H9 (cell line): ENCODE data around the gene H19. TPM values are rescaled to one million over a fixed set of nuclear protein-coding genes. Genes with fewer than 3 reads are reported as not detected.

Experiments
- DNase-seq: peaks from one replicate; pipeline ENCODE4 v3.0.0-alpha.2; 2017
- H2AFZ ChIP-seq: one replicate; pipeline ENCODE4 v1.6.1; 2013; ENCODE audit warnings: mild to moderate bottlenecking, low read length, control low read depth, moderate library complexity
- H2AK5ac ChIP-seq: 2 replicates; pipeline ENCODE4 v1.6.1; 2013; ENCODE audit warnings: low read length, control low read depth, mixed read lengths; ENCODE audit not compliant: insufficient read length
- H2BK120ac ChIP-seq: one replicate; pipeline ENCODE4 v1.6.1; 2013; ENCODE audit warnings: low read depth, mild to moderate bottlenecking, low read length, control low read depth, inconsistent platforms; ENCODE audit not compliant: poor library complexity, severe bottlenecking
- H2BK12ac ChIP-seq: 2 replicates; pipeline ENCODE4 v1.6.1; 2013; ENCODE audit warnings: low read length, control low read depth, mixed read lengths, low read depth; ENCODE audit not compliant: insufficient read length
- H2BK15ac ChIP-seq: 2 replicates; pipeline ENCODE4 v1.6.1; 2013; ENCODE audit warnings: low read depth, low read length, control low read depth
- H2BK20ac ChIP-seq: one replicate; pipeline ENCODE4 v1.6.1; 2013; ENCODE audit warnings: low read depth, mild to moderate bottlenecking, low read length, control low read depth, inconsistent platforms; ENCODE audit not compliant: poor library complexity, severe bottlenecking
- H2BK5ac ChIP-seq: 2 replicates; pipeline ENCODE4 v1.6.1; 2013; ENCODE audit warnings: low read length, control low read depth, mixed read lengths; ENCODE audit not compliant: insufficient read length
- H3K14ac ChIP-seq: 2 replicates; pipeline ENCODE4 v1.6.1; 2013; ENCODE audit warnings: low read length, control low read depth; ENCODE audit not compliant: insufficient read depth
- H3K18ac ChIP-seq: 2 replicates; pipeline ENCODE4 v1.6.1; 2013; ENCODE audit warnings: low read depth, mild to moderate bottlenecking, mixed read lengths, low read length, control low read depth; ENCODE audit not compliant: insufficient read length
- H3K23ac ChIP-seq: 2 replicates; pipeline ENCODE4 v1.6.1; 2013; ENCODE audit warnings: low read length, control low read depth, mixed read lengths, low read depth; ENCODE audit not compliant: insufficient read length
- H3K23me2 ChIP-seq: 2 replicates; pipeline ENCODE4 v1.6.1; 2013; ENCODE audit warnings: low read depth, mild to moderate bottlenecking, mixed read lengths, low read length, control low read depth; ENCODE audit not compliant: insufficient read length, poor library complexity, severe bottlenecking
- H3K27ac ChIP-seq: 2 replicates; pipeline ENCODE4 v1.5.1; 2013; ENCODE audit warnings: low read length, control low read depth, mixed read lengths, low read depth; ENCODE audit not compliant: insufficient read length
- H3K27me3 ChIP-seq: 2 replicates; pipeline ENCODE4 v1.6.1; 2013; ENCODE audit warnings: low read length, control low read depth, inconsistent platforms; ENCODE audit not compliant: insufficient read depth
- H3K4ac ChIP-seq: 2 replicates; pipeline ENCODE4 v1.6.1; 2013; ENCODE audit warnings: low read depth, mild to moderate bottlenecking, control low read depth, inconsistent platforms, low read length, moderate library complexity
- H3K4me1 ChIP-seq: 2 replicates; pipeline ENCODE4 v1.6.1; 2013; ENCODE audit warnings: low read length, control low read depth, inconsistent platforms; ENCODE audit not compliant: insufficient read depth
- H3K4me2 ChIP-seq: 2 replicates; pipeline ENCODE4 v1.6.1; 2013; ENCODE audit warnings: low read length, control low read depth, mixed read lengths; ENCODE audit not compliant: insufficient read length, insufficient read depth
- H3K56ac ChIP-seq: 2 replicates; pipeline ENCODE4 v1.6.1; 2013; ENCODE audit warnings: low read depth, mild to moderate bottlenecking, mixed read lengths, low read length, control low read depth; ENCODE audit not compliant: insufficient read length
- H3K79me1 ChIP-seq: 2 replicates; pipeline ENCODE4 v1.6.1; 2013; ENCODE audit warnings: low read depth, mild to moderate bottlenecking, moderate library complexity, low read length, control low read depth, inconsistent platforms; ENCODE audit not compliant: insufficient read depth, poor library complexity, severe bottlenecking
- H3K79me2 ChIP-seq: 2 replicates; pipeline ENCODE4 v1.6.1; 2013; ENCODE audit warnings: low read length, control low read depth, inconsistent platforms; ENCODE audit not compliant: insufficient read depth
- H3K9ac ChIP-seq: 2 replicates; pipeline ENCODE4 v1.6.1; 2013; ENCODE audit warnings: low read length, control low read depth, mixed read lengths; ENCODE audit not compliant: insufficient read length; ENCODE audit errors: extremely low read depth
- H3K9me3 ChIP-seq: one replicate; pipeline ENCODE4 v1.6.1; 2013; ENCODE audit warnings: low read depth, low read length, inconsistent platforms; ENCODE audit not compliant: control insufficient read depth
- H3T11ph ChIP-seq: one replicate; pipeline ENCODE4 v1.6.1; 2013; ENCODE audit warnings: mild to moderate bottlenecking, low read length, control low read depth, inconsistent platforms
- H4K20me1 ChIP-seq: one replicate; pipeline ENCODE4 v1.6.1; 2013; ENCODE audit not compliant: control insufficient read depth, insufficient read length, insufficient read depth
- H4K5ac ChIP-seq: 2 replicates; pipeline ENCODE4 v1.6.1; 2013; ENCODE audit warnings: low read depth, mild to moderate bottlenecking, mixed read lengths, low read length, control low read depth; ENCODE audit not compliant: insufficient read length
- H4K8ac ChIP-seq: replicated peaks from 2 replicates; pipeline ENCODE4 v1.6.1; 2013; ENCODE audit warnings: low read length, control low read depth, mixed read lengths, low read depth; ENCODE audit not compliant: insufficient read length
- H4K91ac ChIP-seq: 2 replicates; pipeline ENCODE4 v1.6.1; 2013; ENCODE audit warnings: low read depth, mild to moderate bottlenecking, moderate library complexity, mixed read lengths, low read length, control low read depth; ENCODE audit not compliant: insufficient read length
- H3K27ac Mint-ChIP-seq, 3 experiments: 2 replicates in 2 of 3; 3 replicates in 1 of 3; pipeline ENCODE4 v1.8.0; 2020 to 2021; ENCODE audit warnings: mixed read lengths in 3 of 3, mild to moderate bottlenecking in 1 of 3, moderate library complexity in 1 of 3
- H3K27me3 Mint-ChIP-seq: 2 replicates; pipeline ENCODE4 v1.8.0; 2021; ENCODE audit warnings: low read depth, mild to moderate bottlenecking, moderate library complexity, mixed read lengths
- H3K36me3 Mint-ChIP-seq, 3 experiments: 2 replicates in 2 of 3; 3 replicates in 1 of 3; pipeline ENCODE4 v1.8.0; 2020 to 2021; ENCODE audit warnings: low read depth in 3 of 3, mixed read lengths in 3 of 3; ENCODE audit not compliant: insufficient read depth in 1 of 3
- H3K4me1 Mint-ChIP-seq, 2 experiments: 2 replicates each; pipeline ENCODE4 v1.8.0; 2020; ENCODE audit warnings: mixed read lengths in 2 of 2
- H3K4me3 Mint-ChIP-seq, 2 experiments: 2 replicates in 1 of 2; 3 replicates in 1 of 2; pipeline ENCODE4 v1.8.0; 2020 to 2021; ENCODE audit warnings: mild to moderate bottlenecking in 2 of 2, mixed read lengths in 2 of 2, moderate library complexity in 1 of 2
- H3K9me3 Mint-ChIP-seq, 2 experiments: 2 replicates in 1 of 2; 3 replicates in 1 of 2; pipeline ENCODE4 v1.8.0; 2020; ENCODE audit warnings: mild to moderate bottlenecking in 2 of 2, mixed read lengths in 2 of 2, moderate library complexity in 1 of 2
- CTCF ChIP-seq: fragments of 200-600 bp; sonication (generic); conservative IDR thresholded peaks from 3 replicates; pipeline ENCODE4 v1.8.0; 2021; ENCODE audit warnings: antibody characterized with exemption, mild to moderate bottlenecking
- WGBS: extraction: QIAGEN DNeasy Blood & Tissue Kit; methylation state at CpG from one replicate; pipeline ENCODE4 v1.1.7; 2013; ENCODE audit warnings: missing lambda C conversion rate, low lambda C conversion rate, mixed read lengths; ENCODE audit not compliant: insufficient read length; ENCODE audit errors: extremely low coverage; 5-methylcytosine and 5-hydroxymethylcytosine counted together
- total RNA-seq: library from RNA; stranded (reverse); gene quantifications from 2 replicates; pipeline ENCODE4 v1.2.1, GENCODE V29; 2021

Gene H19
- total RNA-seq, 1 experiment from 2014 or later: 10.7 TPM

GRCh38 chr11:1953489-1954266 is 44.0 kb downstream of the H19 start:
- H2AK5ac ChIP-seq: no peak overlapping the region
- H3K9ac ChIP-seq: no peak overlapping the region
- H3K9me3 ChIP-seq: no peaks in the 10 kb centered on the region
- H3K23ac ChIP-seq: no peak overlapping the region
- H4K8ac ChIP-seq: no peak overlapping the region
- H2AFZ ChIP-seq: no peak overlapping the region
- H4K20me1 ChIP-seq: no peaks in the 10 kb centered on the region
- no peaks in the 10 kb centered on the region for H3K27me3 Mint-ChIP-seq
- H3K4me1 ChIP-seq: no peaks in the 10 kb centered on the region
- no peak overlapping the region for H4K91ac ChIP-seq
- no peak overlapping the region for H2BK5ac ChIP-seq
- no peak overlapping the region for H3K4me3 Mint-ChIP-seq
- no peak for DNase-seq
- no peak overlapping the region for H3K27ac Mint-ChIP-seq
- no peaks in the 10 kb centered on the region for H3K23me2 ChIP-seq
- no peaks in the 10 kb centered on the region for H3K79me2 ChIP-seq
- no peak overlapping the region for H2BK15ac ChIP-seq
- H3T11ph ChIP-seq: no peak overlapping the region
- H4K5ac ChIP-seq: no peak overlapping the region
- H3K14ac ChIP-seq: no peak overlapping the region
- H2BK20ac ChIP-seq: no peak overlapping the region
- H3K9me3 Mint-ChIP-seq: no peaks in the 10 kb centered on the region
- no peak overlapping the region for H2BK120ac ChIP-seq
- no peaks in the 10 kb centered on the region for H3K4me1 Mint-ChIP-seq
- H3K27ac ChIP-seq: no peak overlapping the region
- no peaks in the 10 kb centered on the region for H3K79me1 ChIP-seq
- H2BK12ac ChIP-seq: no peak overlapping the region
- no peak overlapping the region for H3K56ac ChIP-seq
- no peaks in the 10 kb centered on the region for H3K36me3 Mint-ChIP-seq
- H3K4me2 ChIP-seq: no peak overlapping the region
- no peak for TF ChIP-seq CTCF
- WGBS: no CpG with 5 or more reads among the region's 23 CpGs
- H3K4ac ChIP-seq: no peak overlapping the region
- H3K18ac ChIP-seq: no peak overlapping the region
- no peaks in the 10 kb centered on the region for H3K27me3 ChIP-seq
